NCI-H1694 treated with DMSO at 0.1 percent for 48 hours (cell line): ENCODE measurements around the gene GREB1.

ENCODE experiments used
- DNase-seq: peaks from one replicate; lab custom pipeline; 2025; lab: John Stamatoyannopoulos, UW

The GREB1 gene, protein sequence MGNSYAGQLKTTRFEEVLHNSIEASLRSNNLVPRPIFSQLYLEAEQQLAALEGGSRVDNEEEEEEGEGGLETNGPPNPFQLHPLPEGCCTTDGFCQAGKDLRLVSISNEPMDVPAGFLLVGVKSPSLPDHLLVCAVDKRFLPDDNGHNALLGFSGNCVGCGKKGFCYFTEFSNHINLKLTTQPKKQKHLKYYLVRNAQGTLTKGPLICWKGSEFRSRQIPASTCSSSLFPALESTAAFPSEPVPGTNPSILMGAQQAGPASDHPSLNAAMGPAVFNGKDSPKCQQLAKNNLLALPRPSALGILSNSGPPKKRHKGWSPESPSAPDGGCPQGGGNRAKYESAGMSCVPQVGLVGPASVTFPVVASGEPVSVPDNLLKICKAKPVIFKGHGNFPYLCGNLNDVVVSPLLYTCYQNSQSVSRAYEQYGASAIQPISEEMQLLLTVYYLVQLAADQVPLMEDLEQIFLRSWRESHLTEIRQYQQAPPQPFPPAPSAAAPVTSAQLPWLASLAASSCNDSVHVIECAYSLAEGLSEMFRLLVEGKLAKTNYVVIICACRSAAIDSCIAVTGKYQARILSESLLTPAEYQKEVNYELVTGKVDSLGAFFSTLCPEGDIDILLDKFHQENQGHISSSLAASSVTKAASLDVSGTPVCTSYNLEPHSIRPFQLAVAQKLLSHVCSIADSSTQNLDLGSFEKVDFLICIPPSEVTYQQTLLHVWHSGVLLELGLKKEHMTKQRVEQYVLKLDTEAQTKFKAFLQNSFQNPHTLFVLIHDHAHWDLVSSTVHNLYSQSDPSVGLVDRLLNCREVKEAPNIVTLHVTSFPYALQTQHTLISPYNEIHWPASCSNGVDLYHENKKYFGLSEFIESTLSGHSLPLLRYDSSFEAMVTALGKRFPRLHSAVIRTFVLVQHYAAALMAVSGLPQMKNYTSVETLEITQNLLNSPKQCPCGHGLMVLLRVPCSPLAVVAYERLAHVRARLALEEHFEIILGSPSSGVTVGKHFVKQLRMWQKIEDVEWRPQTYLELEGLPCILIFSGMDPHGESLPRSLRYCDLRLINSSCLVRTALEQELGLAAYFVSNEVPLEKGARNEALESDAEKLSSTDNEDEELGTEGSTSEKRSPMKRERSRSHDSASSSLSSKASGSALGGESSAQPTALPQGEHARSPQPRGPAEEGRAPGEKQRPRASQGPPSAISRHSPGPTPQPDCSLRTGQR (N-terminal part only)

DNA sequence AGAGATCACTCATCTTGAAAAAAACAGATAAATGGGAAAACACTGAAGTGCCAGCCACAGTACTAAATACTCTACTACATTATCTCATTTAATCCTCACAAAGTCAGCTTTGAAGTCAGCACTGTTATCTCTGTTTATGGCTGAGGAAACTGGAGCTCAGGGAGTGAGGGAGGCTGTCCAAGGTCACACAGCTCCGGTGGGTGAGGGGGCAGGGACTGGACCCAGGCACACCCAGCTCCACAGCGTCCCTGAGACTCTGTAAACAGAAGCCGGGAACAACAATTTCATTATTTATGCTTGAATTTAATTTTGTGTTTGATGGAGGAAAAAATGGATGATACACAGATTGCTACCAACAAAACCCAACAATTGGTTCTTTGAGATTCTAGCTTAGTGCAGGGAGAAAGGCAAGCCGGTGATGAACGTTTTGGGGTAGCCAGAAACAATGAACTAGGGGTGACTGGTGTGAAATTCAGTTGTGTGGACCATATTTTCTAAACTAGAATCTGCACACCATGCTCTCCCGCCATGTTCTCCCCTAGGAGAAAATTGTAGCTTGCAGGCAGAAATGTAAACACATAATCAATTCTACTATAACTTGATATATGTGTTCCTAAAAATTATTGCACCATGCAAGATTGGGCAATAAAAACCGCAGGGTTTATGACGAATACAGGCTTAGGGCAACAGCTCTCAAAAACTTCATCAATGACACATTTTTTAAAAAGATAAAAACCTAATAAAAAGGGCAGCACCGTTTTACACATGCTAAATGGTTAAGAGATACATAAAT, at the start of gene GREB1:
GREB1 (plus strand) TSS at position 768 of the 793 bp plus-strand sequence. CDS start 22,570 bp downstream, outside the sequence.
- DNase-seq, result no peak

DNA sequence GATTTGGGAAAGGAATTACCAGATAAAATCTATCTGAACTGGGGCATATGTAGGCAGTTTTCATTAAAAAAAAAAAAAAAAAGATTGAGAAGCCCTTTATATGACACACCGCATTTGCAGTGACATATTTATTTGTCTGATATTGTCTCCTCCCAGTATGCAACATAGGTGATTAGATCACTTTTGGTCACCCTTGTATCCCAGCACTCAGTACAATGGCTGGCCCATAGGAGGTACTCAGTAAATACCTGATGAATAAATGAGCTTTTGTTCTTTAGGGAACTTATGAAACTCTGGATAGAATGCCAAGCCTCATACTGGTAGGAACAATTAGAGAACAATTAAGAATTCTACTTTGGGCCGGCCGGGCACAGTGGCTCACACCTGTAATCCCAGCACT, 45.0 kb upstream of the GREB1 start:
- DNase-seq, result no peak

DNA sequence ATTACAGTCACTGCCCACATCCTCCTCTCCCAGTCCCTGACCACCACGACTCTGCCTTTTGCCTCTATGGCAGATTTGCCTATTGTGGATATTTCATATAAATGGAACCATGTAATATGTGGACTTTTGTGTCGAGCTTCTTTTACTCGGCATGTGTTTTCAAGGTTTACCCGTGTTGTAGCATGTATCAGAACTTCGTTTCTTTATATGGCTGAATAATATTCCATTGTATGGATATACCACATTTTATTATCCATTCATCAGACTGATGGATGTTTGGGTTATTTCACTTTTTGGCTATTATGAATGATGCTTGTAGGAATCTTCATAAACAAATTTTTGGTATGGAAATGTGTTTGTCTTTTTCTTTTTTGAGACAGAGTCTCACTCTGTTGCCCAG, 43.7 kb upstream of the GREB1 start:
- no peak for DNase-seq

DNA sequence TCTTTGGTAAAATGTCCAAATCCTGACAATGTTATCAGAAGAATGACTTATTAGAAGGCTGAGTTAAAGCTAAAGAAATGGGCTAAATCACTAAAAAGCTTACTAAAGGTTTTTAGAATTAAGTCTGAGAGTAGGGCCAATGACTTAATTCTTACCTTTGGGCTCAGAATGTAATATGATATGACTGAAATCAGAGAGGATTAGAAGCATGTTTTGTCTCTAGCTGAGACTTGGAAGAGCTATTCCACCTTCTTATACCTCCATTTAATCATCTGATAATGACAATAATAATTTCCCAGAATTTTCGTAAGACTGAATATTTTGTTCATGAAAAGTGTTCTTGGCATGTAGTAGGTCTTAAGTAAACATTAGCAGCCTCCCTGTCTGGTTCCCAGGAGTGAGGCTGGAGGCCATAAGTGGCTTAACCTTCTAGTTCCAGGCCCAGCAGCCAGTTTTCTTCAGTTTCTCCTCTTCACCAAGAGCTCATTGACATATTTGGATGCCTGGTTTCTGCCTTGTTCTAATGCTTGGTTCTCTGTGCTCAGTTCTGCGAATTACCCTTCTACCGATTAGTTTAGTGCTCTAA, 42.4 kb upstream of the GREB1 start:
- no peak for DNase-seq

DNA sequence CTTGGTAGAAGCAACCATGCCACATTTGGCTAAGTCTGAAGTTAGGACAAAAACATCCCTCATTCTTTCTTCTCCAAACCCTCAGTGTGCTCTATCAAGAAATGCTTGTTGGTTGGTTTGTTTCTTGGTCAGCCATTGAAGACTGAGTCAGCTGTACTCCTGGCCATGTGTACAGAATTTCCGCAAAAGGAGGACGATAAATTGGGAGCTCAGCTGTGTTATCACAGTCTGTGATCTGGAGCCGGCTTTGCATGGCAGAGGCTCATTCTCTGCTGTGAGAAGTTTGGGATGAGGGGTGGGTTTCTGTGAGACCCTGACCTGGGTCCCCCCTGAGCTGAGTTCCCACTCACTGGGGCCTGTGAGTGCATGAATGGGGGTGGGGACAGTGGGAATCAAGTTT, 41.6 kb upstream of the GREB1 start:
- no peak for DNase-seq

DNA sequence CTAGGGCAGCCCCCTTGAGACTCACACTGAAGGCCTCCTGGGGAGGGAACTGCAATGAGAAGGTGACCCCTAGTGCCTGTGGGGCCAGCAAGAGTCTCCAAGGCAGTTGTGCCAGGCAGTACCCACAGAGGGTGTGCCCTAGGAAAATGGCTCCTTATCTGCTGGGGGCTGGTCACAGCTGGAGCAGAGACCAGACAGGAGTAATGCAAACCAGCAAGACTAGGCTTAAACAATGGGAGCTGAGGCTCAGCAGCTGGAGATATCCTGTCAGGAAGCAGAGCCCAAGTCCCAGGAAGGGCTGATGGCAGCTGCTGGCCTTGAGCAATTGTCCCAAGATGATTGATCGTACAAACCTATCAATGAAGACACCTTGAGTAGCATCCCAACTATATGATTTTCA, 41.1 kb upstream of the GREB1 start:
- DNase-seq, result no peak

DNA sequence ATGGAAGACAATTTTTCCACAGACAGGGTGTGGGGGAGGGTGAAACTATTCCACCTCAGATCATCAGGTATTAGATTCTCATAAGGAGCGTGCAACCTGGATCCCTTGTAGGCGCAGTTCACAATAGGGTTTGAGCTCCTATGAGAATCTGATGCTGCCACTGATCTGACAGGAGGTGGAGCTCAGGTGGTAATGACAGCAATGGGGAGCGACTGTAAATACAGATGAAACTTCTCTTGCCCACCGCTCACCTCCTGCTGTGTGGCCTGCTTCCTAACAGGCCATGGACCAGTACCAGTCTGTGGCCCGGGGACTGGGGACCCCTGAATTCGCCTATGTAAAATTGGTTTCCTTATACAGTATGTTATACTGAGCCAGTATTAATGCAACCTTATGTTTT, 40.6 kb upstream of the GREB1 start:
- DNase-seq, result no peak

DNA sequence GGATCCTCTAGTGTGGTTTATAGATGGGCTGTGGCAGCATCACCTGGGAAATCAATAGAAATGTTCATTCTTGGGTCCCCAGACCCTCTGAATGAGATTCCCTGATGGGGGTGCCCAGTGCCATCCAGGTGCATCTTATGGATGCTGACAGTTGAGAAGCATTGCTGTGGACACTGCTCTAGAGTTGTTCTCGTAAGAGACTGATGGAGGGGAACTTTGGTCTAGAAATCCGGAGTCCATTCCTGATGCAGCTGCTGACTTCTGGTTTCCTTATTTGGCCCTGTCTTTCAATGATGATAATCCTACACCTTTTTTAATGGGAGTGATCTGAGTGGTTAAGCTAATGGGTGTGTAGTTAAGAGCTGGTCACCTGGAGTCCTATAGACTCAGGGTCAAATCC, 39.5 kb upstream of the GREB1 start:
- no peak for DNase-seq

DNA sequence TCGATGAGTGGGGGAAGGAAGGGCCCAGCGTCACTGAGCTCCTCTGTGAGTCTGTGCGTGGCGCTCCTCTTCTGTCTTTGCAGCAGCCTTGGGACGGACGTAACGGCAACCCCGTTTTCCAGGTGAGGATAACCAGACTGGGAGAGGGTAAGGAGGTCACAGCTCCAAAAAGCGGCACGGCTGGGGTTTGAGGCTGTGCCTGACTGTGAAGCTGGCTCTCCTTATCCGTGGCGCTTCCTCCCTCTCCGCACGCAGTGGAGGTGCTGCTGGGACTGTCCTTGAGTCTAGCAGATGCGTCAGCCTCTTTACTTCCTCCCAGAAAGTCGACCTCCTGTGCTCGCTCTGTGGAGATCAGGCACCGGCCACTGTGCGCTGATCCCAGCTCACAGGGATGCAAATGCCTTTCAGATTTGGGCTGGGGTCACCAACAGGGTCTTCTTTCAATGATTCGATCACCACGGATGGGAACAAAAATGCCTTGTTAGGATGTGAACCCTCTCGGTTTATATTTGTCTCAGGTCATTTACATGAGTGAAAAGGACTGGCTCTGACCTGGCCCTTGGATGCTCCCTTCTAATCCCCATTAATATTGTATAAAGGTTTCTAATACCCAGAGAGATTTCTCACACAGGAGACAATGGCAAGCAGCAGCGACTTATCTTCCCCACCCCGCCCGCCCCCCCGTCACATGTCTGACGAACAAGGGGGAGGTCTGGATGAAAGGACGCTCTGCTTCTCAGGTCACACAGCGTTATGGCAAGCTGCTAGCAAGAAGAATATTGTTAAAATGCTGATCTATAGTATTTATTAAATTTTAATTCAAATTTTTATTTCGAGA, 37.8 kb upstream of the GREB1 start:
- no peak for DNase-seq

DNA sequence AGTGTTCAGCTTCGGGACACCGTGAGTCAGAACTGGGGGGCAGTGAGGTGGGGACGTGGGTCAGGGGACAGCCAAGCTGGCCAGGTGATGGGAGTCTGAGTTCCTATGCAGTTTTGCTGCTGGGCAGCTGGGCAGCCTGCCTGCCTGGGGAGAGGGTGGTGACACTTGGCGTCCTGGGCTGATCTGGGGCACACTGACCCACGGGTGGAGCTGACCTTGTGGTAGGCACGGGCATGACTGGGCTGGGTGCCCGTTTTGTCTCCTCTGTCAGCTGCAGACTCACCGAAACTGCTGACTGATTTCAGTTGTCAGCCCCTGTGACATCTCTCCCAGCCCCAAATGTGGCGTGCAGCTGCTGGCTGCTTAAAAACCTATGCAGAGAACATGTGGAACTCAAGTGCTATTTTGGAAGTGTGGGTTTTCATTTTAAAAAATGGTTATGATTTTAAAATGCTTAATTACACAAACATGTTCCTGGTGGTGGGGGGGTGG, 35.3 kb upstream of the GREB1 start:
- peak; percentile 23 for DNase-seq

DNA sequence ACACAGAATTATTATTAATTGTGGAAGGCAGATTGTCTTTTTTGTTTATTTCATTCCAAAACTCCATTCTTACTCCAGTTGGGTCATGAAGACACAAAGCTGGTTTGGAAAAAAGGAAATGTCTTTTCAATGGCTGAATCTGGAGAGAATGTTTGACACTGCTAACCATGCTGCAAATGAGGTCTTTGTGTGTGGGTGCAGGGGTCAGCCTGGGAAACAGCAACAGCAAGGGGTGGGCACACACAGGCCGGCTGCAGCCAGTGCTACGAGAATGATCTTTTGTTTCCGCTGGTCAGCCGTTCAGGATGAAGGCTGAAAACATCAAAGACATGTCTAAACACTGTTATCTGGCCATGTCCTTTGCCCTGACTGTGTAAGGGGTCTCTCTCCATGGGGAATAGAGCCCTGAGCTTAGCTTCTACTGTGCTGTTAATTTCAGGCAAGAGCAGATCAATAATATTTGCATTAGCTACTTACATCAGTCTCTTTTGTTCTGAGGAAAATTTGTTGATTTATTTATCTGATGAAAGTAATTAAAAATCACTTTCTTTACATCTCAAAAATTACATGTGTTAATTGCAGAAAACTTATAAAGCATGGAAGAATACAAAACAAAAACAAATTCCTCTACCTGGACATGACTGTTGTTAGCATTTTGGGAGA, 34.6 kb upstream of the GREB1 start:
- no peak for DNase-seq

DNA sequence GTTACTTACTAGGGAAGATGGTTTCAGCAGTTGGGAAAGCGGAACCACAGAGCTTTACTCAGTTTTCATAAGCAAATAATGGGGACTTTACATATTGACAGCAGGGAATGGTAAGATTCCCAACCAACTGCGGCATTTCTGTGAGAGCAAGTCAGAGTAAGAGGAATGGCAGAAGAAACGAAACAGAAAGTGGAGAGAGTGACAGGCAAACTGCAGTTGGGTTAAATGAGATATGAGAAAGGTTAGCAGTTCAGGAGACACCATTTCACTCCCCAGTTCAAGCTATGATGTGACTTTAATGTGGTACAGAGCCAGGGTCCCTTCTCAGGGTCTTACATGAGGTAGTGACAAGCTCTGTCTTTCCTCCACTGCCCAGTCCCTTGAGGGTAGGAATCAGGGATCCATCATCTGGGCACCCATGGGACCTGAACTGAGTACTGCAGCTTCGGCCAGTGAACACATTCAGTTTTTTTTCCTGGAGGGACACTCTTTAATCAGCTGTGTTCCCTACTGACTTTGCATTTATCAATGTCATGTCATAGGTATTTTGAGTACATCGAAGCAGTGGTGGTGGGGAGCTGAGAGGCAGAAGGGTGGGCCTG, 33.0 kb upstream of the GREB1 start:
- DNase-seq, result no peak

DNA sequence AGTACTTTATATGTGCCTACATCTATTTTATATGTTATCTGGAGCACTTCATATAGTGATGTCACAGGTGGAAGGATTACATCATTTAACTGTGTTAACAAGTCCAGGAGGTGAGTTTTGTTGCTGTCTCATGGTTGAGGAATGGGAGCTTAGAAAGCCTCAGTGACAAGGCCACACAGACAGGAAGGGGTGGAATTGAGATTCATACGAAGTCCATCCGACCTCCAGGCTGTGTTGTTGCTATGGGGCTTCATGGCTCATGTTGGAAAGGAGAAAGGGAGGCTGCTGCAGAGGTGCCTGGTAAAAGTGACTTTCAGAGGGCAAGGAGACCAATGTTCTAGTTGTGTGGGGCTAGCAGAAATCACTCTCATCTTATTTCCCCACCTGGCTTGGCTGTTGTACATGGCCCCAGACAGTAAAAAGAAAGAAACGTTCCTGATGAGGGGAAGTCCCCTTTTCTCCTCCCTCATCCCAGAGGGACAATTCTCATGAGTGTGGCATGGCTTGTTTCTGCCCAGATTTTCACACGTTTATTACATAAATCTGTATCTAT, 31.0 kb upstream of the GREB1 start:
- no peak for DNase-seq

DNA sequence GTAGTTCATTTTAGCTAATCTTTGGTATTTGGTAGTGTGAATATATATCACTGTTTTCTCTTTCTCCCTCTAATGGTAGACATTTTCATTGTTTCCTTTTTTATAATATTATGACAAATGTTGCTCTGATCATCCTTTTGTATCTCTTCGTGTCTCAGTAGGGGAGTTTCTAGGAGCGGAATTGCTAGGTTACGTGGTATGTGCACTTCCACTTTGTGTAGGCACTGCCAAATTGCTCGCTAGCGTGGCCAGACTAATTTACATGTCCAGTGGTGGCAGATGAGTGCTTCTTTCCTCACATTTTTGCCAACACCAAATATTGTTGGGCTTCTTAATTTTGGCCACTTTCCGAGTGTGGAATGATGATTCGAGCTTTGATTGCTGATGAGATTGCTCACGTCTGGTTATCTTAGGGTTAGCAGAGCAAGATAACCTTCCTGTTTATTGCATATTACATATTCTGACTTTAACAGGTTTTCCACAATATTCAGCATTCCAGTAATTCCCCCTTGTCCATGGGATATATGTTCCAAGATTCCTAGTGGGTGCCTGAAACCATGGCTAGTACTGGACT, 30.4 kb upstream of the GREB1 start:
- no peak for DNase-seq

DNA sequence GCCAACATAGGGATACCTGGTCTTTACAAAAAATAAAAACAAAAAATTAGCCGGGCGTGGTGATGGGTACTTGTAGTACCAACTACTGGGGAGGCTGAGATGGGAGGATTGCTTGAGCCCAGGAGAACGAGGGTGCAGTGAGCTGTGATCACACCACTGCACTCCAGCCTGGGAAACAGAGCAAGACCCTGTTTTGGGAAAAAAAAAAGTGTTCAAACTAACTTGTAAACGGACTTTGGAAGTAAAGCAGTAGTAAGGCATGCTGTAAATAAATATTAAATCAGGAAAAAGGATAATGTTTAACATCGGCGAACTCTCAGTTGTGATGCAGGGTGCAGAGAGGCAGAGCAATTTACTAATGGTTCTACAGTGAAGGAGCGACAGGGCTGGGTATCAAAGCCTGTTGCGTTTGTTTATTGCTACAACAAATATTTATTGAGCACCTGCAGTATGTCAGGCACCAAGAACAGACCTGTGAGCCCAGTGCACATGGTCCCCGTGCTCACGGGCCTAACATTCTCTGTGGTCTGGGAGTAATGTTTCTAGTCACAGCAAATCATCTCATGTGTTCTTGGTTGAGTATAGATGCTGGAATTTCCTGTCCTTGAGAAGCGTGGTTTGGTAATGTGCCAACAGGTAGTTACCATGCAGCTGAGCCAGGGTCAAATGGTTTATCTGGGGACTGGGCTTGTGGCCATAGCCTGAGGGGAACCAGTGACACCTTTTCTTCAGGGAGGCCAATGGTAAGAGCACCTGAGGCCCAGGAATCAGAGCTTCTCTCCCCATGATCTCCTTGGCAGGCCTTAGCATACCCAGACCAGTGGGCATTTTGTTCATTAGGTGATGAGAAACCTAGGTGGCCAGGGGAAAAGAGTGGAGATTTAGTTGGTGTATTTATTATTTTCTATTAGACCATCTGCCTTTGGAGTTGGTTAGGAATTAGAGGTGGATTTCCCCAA, 27.9 kb upstream of the GREB1 start:
- DNase-seq, result no peak

DNA sequence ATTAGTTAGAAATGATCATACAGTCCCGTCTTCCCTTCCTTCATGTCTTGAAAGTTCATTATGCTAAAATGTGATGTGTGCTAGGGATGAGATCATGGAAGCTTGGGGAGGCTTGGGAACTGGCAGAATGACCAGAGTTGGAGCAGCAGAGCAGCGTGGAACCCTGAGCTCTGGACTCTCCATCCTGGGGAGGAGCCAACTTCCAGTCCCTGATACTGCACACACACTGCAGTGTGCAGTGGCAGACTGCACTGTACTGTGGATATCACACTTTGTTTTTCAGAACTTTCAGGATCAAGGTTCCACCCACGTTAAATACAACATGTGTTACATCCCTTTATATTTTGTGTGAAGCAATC, 27.3 kb upstream of the GREB1 start:
- DNase-seq, result no peak

DNA sequence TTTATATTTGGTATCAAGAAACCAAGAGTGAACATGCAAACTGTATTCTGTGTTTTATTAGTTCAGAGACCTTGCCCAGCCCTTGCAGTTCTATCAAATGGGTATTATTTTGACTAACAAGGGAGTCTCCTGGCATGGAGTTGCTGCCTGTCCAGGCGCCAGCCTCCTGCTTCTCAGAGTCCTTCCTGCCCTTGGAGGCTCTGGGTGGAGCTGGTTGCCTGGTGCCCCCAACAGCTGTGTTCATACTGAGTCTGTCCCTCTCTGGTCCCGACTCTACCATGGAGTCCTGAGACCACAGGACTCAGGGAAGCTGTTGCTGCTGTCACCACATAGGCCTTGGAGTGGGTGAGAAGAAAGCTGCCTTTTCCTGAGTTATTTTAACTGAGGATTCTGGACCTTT, 26.3 kb upstream of the GREB1 start:
- no peak for DNase-seq
